ENCODE data around the gene FES. TPM values are rescaled to one million over a fixed set of nuclear protein-coding genes. Genes with fewer than 3 reads are reported as not detected.
"Not testable (repeated sequence)": the region's sequence is repeated elsewhere in the genome, so short reads cannot be mapped to it uniquely, and the experiment has no call there.

The FES gene
- total RNA-seq, 1 experiment from 2014 or later: 6.7 TPM

- WGBS (ENCODE audit: extremely low coverage, insufficient read length, low lambda C conversion rate): no CpG with 5 or more reads among the region's 4 CpGs
- Histone ChIP-seq H3K14ac (ENCODE audit: insufficient read depth, low read length) (no peak overlapping the region), H2BK15ac (ENCODE audit: low read depth, low read length) (no peak overlapping the region), H3K27me3 (ENCODE audit: insufficient read depth, low read length) (no peaks in the 10 kb centered on the region), H3K4ac (ENCODE audit: low read depth, low read length) (no peak overlapping the region), H4K20me1 (ENCODE audit: control insufficient read depth, insufficient read depth, insufficient read length) (no peaks in the 10 kb centered on the region), H3K79me2 (ENCODE audit: insufficient read depth, low read length) (no peaks in the 10 kb centered on the region), H3K27ac (ENCODE audit: insufficient read length, low read depth, low read length) (no peak overlapping the region), H3K23me2 (ENCODE audit: insufficient read length, low read depth, low read length, poor library complexity, severe bottlenecking) (no peaks in the 10 kb centered on the region), H4K91ac (ENCODE audit: insufficient read length, low read depth, low read length) (no peak overlapping the region), H3K9ac (ENCODE audit: extremely low read depth, insufficient read length, low read length) (no peak overlapping the region), H2BK120ac (ENCODE audit: low read depth, low read length, poor library complexity, severe bottlenecking) (no peak overlapping the region), H4K8ac (replicated peaks; ENCODE audit: insufficient read length, low read depth, low read length) (no peak overlapping the region), H2AK5ac (ENCODE audit: insufficient read length, low read length) (no peak overlapping the region), H3T11ph (ENCODE audit: low read length) (no peak overlapping the region), H4K5ac (ENCODE audit: insufficient read length, low read depth, low read length) (no peak overlapping the region), H3K9me3 (ENCODE audit: control insufficient read depth, low read depth, low read length) (no peaks in the 10 kb centered on the region), H3K4me2 (ENCODE audit: insufficient read depth, insufficient read length, low read length) (no peak overlapping the region), H3K23ac (ENCODE audit: insufficient read length, low read depth, low read length) (no peak overlapping the region), H3K79me1 (ENCODE audit: insufficient read depth, low read depth, low read length, poor library complexity, severe bottlenecking) (no peaks in the 10 kb centered on the region), H3K18ac (ENCODE audit: insufficient read length, low read depth, low read length) (no peak overlapping the region), H2BK20ac (ENCODE audit: low read depth, low read length, poor library complexity, severe bottlenecking) (no peak overlapping the region), H2AFZ (ENCODE audit: low read length) (no peak overlapping the region), H3K4me1 (ENCODE audit: insufficient read depth, low read length) (no peaks in the 10 kb centered on the region), H2BK12ac (ENCODE audit: insufficient read length, low read depth, low read length) (no peak overlapping the region), H2BK5ac (ENCODE audit: insufficient read length, low read length) (no peak overlapping the region), H3K56ac (ENCODE audit: insufficient read length, low read depth, low read length) (no peak overlapping the region)
- Mint-ChIP-seq H3K27ac (no peak overlapping the region; a peak in 2 of 7 replicates), H3K4me3 (no peak overlapping the region), H3K4me1 (peaks cover 7 to 14% of the 10 kb centered on the region in 2 experiments), H3K36me3 (ENCODE audit: insufficient read depth in 1 of 3, low read depth in 3 of 3) (peaks cover 3 to 36% (median 11%) of the 10 kb centered on the region in 3 experiments; a peak in 6 of 7 replicates), H3K9me3 (no peaks in the 10 kb centered on the region), H3K27me3 (ENCODE audit: low read depth) (no peaks in the 10 kb centered on the region)
- DNase-seq: no peak
- no peak for TF ChIP-seq CTCF (conservative IDR thresholded peaks at IDR 0.05)
These were observed 37.6 kb downstream of the FES start for GRCh38 chr15:90921887-90922286.

- H4K5ac ChIP-seq (ENCODE audit: insufficient read length, low read depth, low read length); H3K79me2 ChIP-seq (ENCODE audit: insufficient read depth, low read length); H3K56ac ChIP-seq (ENCODE audit: insufficient read length, low read depth, low read length); H3K9me3 ChIP-seq (ENCODE audit: control insufficient read depth, low read depth, low read length); H3K4ac ChIP-seq (ENCODE audit: low read depth, low read length); H3K27ac ChIP-seq (ENCODE audit: insufficient read length, low read depth, low read length); H3K27me3 ChIP-seq (ENCODE audit: insufficient read depth, low read length); H2AK5ac ChIP-seq (ENCODE audit: insufficient read length, low read length); H4K91ac ChIP-seq (ENCODE audit: insufficient read length, low read depth, low read length); H2BK12ac ChIP-seq (ENCODE audit: insufficient read length, low read depth, low read length); H3K4me2 ChIP-seq (ENCODE audit: insufficient read depth, insufficient read length, low read length); H3K18ac ChIP-seq (ENCODE audit: insufficient read length, low read depth, low read length); H3K79me1 ChIP-seq (ENCODE audit: insufficient read depth, low read depth, low read length, poor library complexity, severe bottlenecking); H3K9ac ChIP-seq (ENCODE audit: extremely low read depth, insufficient read length, low read length); H3K14ac ChIP-seq (ENCODE audit: insufficient read depth, low read length); H2AFZ ChIP-seq (ENCODE audit: low read length); H3K4me3 Mint-ChIP-seq; H2BK120ac ChIP-seq (ENCODE audit: low read depth, low read length, poor library complexity, severe bottlenecking); H3K23me2 ChIP-seq (ENCODE audit: insufficient read length, low read depth, low read length, poor library complexity, severe bottlenecking); H4K8ac ChIP-seq (replicated peaks; ENCODE audit: insufficient read length, low read depth, low read length); H2BK15ac ChIP-seq (ENCODE audit: low read depth, low read length); H2BK20ac ChIP-seq (ENCODE audit: low read depth, low read length, poor library complexity, severe bottlenecking); H3T11ph ChIP-seq (ENCODE audit: low read length); H3K4me1 ChIP-seq (ENCODE audit: insufficient read depth, low read length); H3K27me3 Mint-ChIP-seq (ENCODE audit: low read depth); H3K23ac ChIP-seq (ENCODE audit: insufficient read length, low read depth, low read length); H2BK5ac ChIP-seq (ENCODE audit: insufficient read length, low read length); H3K9me3 Mint-ChIP-seq; H4K20me1 ChIP-seq (ENCODE audit: control insufficient read depth, insufficient read depth, insufficient read length); DNase-seq: not testable (repeated sequence)
- peak overlapping the region; percentile 13 to 92 (median 75); a peak in 3 of 7 replicates for H3K27ac Mint-ChIP-seq
- no CpG with 5 or more reads among the region's 7 CpGs for WGBS (ENCODE audit: extremely low coverage, insufficient read length, low lambda C conversion rate)
- peaks cover 3 to 29% (median 11%) of the 10 kb centered on the region in 3 experiments; a peak in 6 of 7 replicates for H3K36me3 Mint-ChIP-seq (ENCODE audit: insufficient read depth in 1 of 3, low read depth in 3 of 3)
- H3K4me1 Mint-ChIP-seq: peaks cover 7 to 14% of the 10 kb centered on the region in 2 experiments
These were observed 38.5 kb downstream of the FES start for GRCh38 chr15:90922712-90923322.

Data from H9 (cell line).